Chondrocyte (in vitro differentiated cells): ENCODE measurements around the gene BRD2. TPM values are rescaled to one million over a fixed set of nuclear protein-coding genes. Genes with fewer than 3 reads are reported as not detected.

Experiments used
- DNase-seq: peaks from one replicate; pipeline ENCODE4 v3.0.0; 2021; ENCODE audit warnings: mixed read lengths, low spot score
- H3K27ac Mint-ChIP-seq: one replicate; pipeline ENCODE4 v1.8.0; 2021; ENCODE audit warnings: mild to moderate bottlenecking, moderate library complexity, mixed read lengths; ENCODE audit not compliant: unreplicated experiment
- H3K27me3 Mint-ChIP-seq: 2 replicates; pipeline ENCODE4 v1.8.0; 2021; ENCODE audit warnings: low read depth, mixed read lengths
- H3K36me3 Mint-ChIP-seq: 2 replicates; pipeline ENCODE4 v1.8.0; 2021; ENCODE audit warnings: low read depth, mixed read lengths
- H3K4me1 Mint-ChIP-seq: 2 replicates; pipeline ENCODE4 v1.8.0; 2021; ENCODE audit warnings: low read depth, mild to moderate bottlenecking, mixed read lengths
- H3K4me3 Mint-ChIP-seq: one replicate; pipeline ENCODE4 v1.8.0; 2021; ENCODE audit warnings: mild to moderate bottlenecking, moderate library complexity, mixed read lengths; ENCODE audit not compliant: unreplicated experiment
- H3K9me3 Mint-ChIP-seq: 2 replicates; pipeline ENCODE4 v1.8.0; 2021; ENCODE audit warnings: low read depth, mixed read lengths
- CTCF ChIP-seq: fragments of 200-600 bp; sonication (generic); IDR thresholded peaks from 2 replicates; pipeline ENCODE4 v1.5.0; 2021; ENCODE audit warnings: antibody characterized with exemption, mild to moderate bottlenecking, moderate library complexity
- total RNA-seq: library from RNA; stranded (reverse); gene quantifications from 3 replicates; pipeline ENCODE4 v1.2.1, GENCODE V29; 2021

Gene BRD2
- total RNA-seq, 1 donor from 2014 or later = 150 TPM

- no peak within 1 kb of the TSS for H3K27ac Mint-ChIP-seq
- no peak for DNase-seq
Observed at GRCh38 chr6:33008944-33009861, 40.8 kb downstream of the BRD2 start, which contains the start of gene HLA-DOA. Gene HLA-DOA, minus strand, starts transcription at chr6:33009591.

DNA sequence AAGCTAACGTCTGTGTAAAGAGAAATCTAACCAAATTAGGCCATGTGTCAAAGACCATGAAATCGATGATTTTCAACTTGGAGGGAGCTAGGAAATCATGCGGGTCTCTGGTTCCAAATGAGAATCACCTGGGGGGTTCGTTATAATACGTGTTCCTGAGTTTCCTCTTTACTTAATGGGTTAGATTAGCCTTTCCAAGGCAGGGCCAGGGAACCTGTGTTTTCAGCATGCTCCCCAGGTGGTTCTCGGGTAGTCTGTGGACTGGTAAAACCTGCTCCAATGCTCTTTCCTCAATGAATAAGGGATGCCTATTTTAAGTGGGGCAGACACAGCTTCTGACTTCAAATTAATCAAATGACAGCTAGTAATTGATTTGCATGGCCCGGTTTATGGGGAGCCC lies 42.0 kb downstream of the BRD2 start:
- H3K27ac Mint-ChIP-seq = no peak overlapping the region
- H3K4me1 Mint-ChIP-seq = peaks cover 4% of the 10 kb centered on the region
- H3K36me3 Mint-ChIP-seq = peaks cover 2% of the 10 kb centered on the region
- TF ChIP-seq CTCF = no peak
- H3K27me3 Mint-ChIP-seq = peaks cover 64% of the 10 kb centered on the region
- H3K4me3 Mint-ChIP-seq = no peak overlapping the region
- no peaks in the 10 kb centered on the region for H3K9me3 Mint-ChIP-seq
- DNase-seq = no peak

More at GRCh38 chr6:33008944-33009861, 40.8 kb downstream of the BRD2 start, which contains the start of gene HLA-DOA:
- H3K27me3 Mint-ChIP-seq = peaks cover 67% of the 10 kb centered on the region
- peak within 1 kb of the TSS; percentile 52 for H3K4me3 Mint-ChIP-seq
- no peak for TF ChIP-seq CTCF
- H3K9me3 Mint-ChIP-seq = no peaks in the 10 kb centered on the region
- H3K4me1 Mint-ChIP-seq = peaks cover 4% of the 10 kb centered on the region
- H3K36me3 Mint-ChIP-seq = peaks cover 2% of the 10 kb centered on the region

DNA sequence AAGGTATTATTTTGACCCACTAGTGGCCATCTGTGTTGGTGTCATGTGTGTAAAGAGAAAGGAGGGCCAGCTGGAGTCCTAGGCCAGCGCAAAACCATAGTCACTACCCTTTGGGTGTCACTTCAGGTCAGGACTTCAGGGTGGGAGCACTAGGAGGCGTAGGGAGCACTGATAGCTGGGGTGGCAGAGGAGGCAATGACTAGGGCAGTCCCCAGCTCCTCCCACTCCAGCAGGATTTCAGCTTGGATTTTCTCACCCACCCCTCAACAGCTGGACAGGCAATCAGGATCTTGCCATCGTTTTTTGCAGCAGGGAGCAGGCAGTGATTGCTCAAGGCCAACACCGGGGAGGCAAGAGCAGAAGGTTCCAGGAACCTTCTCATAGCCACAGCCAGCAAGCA lies 45.2 kb downstream of the BRD2 start:
- Mint-ChIP-seq H3K4me3 (no peak overlapping the region), H3K36me3 (peaks cover 2% of the 10 kb centered on the region), H3K9me3 (no peaks in the 10 kb centered on the region), H3K27me3 (peaks cover 71% of the 10 kb centered on the region), H3K27ac (no peak overlapping the region), H3K4me1 (peaks cover 4% of the 10 kb centered on the region)
- TF ChIP-seq CTCF = no peak
- no peak for DNase-seq

- DNase-seq = no peak
- Mint-ChIP-seq H3K9me3 (no peaks in the 10 kb centered on the region), H3K36me3 (peaks cover 2% of the 10 kb centered on the region), H3K27me3 (peaks cover 73% of the 10 kb centered on the region), H3K4me3 (no peak overlapping the region), H3K27ac (no peak overlapping the region), H3K4me1 (no peaks in the 10 kb centered on the region)
- peak; percentile 88 for TF ChIP-seq CTCF
Observed at GRCh38 chr6:33014841-33015634, 46.6 kb downstream of the BRD2 start.

DNA sequence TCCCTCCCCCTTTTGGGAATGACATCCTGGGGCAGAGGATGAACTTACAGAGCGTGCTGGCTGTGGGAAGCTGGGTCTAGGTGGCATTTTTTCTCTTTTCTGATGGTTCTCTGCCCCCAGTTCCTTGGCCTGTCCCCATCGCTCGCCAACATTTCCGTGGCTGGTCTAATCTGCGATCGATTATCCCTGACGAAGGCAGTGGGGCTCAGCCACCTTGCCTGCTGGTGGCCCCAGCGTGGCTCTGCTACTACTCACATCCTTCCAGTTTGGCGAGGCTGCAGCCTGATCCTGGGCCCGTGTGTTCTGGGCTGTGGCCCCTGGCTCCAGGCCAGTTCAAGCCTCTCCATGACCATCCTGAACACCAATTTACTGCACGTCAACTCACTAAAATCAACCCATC lies 47.4 kb downstream of the BRD2 start:
- H3K4me1 Mint-ChIP-seq = no peaks in the 10 kb centered on the region
- H3K27ac Mint-ChIP-seq = no peak overlapping the region
- H3K36me3 Mint-ChIP-seq = no peaks in the 10 kb centered on the region
- peaks cover 73% of the 10 kb centered on the region for H3K27me3 Mint-ChIP-seq
- no peaks in the 10 kb centered on the region for H3K9me3 Mint-ChIP-seq
- DNase-seq = no peak
- TF ChIP-seq CTCF = no peak
- no peak overlapping the region for H3K4me3 Mint-ChIP-seq
